Common myeloid progenitor, CD34-positive (primary cell): ENCODE data around the gene ZFR2.

Experiments
- CTCF ChIA-PET: fragments of 350-600 bp; sonication (Branson Sonifier 250); formaldehyde crosslinking; loops from one replicate; lab custom pipeline; 2021; ENCODE audit warnings: antibody characterized with exemption; lab: Charles Lee
- POLR2A ChIA-PET: fragments of 350-600 bp; sonication (Branson Sonifier 250); formaldehyde crosslinking; loops from one replicate; lab custom pipeline; 2021; ENCODE audit warnings: antibody characterized with exemption; lab: Charles Lee
- DNase-seq, 3 donors: peaks; one replicate each; pipeline versions ENCODE4 v3.0.0 to v3.0.0-alpha.2; 2013
- H3K27ac ChIP-seq, 2 experiments: 1 replicate in 1 of 2; 2 replicates in 1 of 2; pipeline ENCODE4 v1.7.0; 2013; ENCODE audit warnings: inconsistent platforms in 2 of 2, low read length in 2 of 2, mild to moderate bottlenecking in 2 of 2, low read depth in 1 of 2, moderate library complexity in 1 of 2; ENCODE audit not compliant: severe bottlenecking in 2 of 2, insufficient read depth in 1 of 2, poor library complexity in 1 of 2
- H3K27me3 ChIP-seq, 5 experiments: replicated peaks in 2 of 5; 1 replicate in 3 of 5; 2 replicates in 2 of 5; pipeline versions ENCODE4 v1.6.1 to v1.7.0; 2013; ENCODE audit warnings: low read length in 4 of 5, mild to moderate bottlenecking in 2 of 5, moderate library complexity in 2 of 5, inconsistent platforms in 1 of 5; ENCODE audit not compliant: insufficient read depth in 5 of 5, control insufficient read depth in 4 of 5
- H3K36me3 ChIP-seq, 4 experiments: 1 replicate in 2 of 4; 2 replicates in 2 of 4; pipeline versions ENCODE4 v1.6.1 to v1.7.0; 2013; ENCODE audit warnings: low read length in 3 of 4, control low read depth in 1 of 4, mild to moderate bottlenecking in 1 of 4; ENCODE audit not compliant: control insufficient read depth in 4 of 4, insufficient read depth in 4 of 4
- H3K4me1 ChIP-seq, 4 experiments: 1 replicate in 3 of 4; 2 replicates in 1 of 4; pipeline versions ENCODE4 v1.6.1 to v1.7.1; 2013; ENCODE audit warnings: low read length in 3 of 4, mild to moderate bottlenecking in 3 of 4, control low read depth in 1 of 4, inconsistent platforms in 1 of 4, moderate library complexity in 1 of 4; ENCODE audit not compliant: control insufficient read depth in 4 of 4, insufficient read depth in 4 of 4; ENCODE audit errors: control extremely low read depth in 1 of 4
- H3K4me3 ChIP-seq, 7 experiments: 1 replicate in 4 of 7; 2 replicates in 3 of 7; pipeline versions ENCODE4 v1.5.1 to v1.7.0; 2013; ENCODE audit warnings: mild to moderate bottlenecking in 7 of 7, low read length in 6 of 7, moderate library complexity in 6 of 7, inconsistent platforms in 2 of 7, low read depth in 2 of 7, control low read depth in 1 of 7; ENCODE audit not compliant: insufficient read depth in 4 of 7, control insufficient read depth in 1 of 7; ENCODE audit errors: extremely low read depth in 1 of 7
- H3K9me3 ChIP-seq, 5 experiments: 1 replicate in 4 of 5; 2 replicates in 1 of 5; pipeline versions ENCODE4 v1.6.1 to v1.7.1; 2013; ENCODE audit warnings: low read length in 4 of 5, mild to moderate bottlenecking in 2 of 5, inconsistent platforms in 1 of 5, low read depth in 1 of 5, moderate library complexity in 1 of 5; ENCODE audit not compliant: control insufficient read depth in 4 of 5, insufficient read depth in 2 of 5; ENCODE audit errors: control extremely low read depth in 1 of 5
- WGBS: methylation state at CpG from one replicate; pipeline ENCODE4 v1.1.5; 2013; ENCODE audit not compliant: insufficient coverage; 5-methylcytosine and 5-hydroxymethylcytosine counted together

The ZFR2 gene

DNA sequence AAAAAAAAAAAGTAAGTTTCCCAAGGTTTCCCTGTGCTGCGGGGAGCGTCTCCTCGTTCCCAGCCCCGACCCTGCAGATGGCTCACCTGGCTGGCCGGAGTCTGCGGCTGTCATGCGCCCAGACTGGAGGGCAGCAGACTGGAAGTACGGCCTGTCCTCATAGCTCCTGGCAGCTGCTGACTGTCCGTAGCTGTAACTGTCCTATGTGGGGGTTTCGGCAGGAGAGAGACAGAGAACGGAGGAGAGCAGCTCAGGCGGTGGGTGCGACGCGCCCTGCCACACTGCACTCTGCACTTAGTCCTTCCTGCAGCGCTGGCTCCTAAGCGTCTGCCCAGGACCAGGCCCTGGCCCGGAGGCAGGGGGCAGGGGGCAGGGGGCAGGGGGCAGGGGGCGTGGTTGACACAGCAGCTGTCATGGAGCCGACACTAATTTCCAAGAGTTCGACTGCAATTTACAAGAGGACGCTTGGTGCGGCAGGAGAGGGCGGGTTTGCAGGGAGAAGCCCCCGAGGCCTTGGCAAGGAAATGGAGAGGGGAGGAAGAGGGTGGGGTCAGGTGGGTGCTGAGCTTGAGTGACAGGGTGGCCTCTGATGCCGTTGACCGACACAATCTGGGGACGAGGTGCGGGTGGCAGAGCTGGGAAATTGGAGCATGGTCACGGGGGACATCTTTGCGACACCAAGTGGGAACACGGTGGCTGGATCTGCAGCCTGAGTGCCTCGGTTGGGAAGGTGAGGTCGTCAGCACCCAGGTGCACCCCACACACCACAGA, 35.1 kb downstream of the ZFR2 start:
- Histone ChIP-seq H3K4me1 (no peaks in the 10 kb centered on the region), H3K27me3 (peaks cover 0 to 24% (median 0%) of the 10 kb centered on the region in 5 experiments), H3K27ac (no peak overlapping the region), H3K4me3 (no peak overlapping the region), H3K9me3 (peaks cover 0 to 9% (median 7%) of the 10 kb centered on the region in 5 experiments), H3K36me3 (no peaks in the 10 kb centered on the region)
- WGBS = 90% methylated on average over 24 of the region's 34 CpGs
- DNase-seq = no peak
- ChIA-PET POLR2A (no interaction called here), CTCF (interaction anchor here (1.7 kb wide), 1 partner anchor 19 kb away, joined by 5 read pairs; no protein-coding TSS in a partner anchor)

DNA sequence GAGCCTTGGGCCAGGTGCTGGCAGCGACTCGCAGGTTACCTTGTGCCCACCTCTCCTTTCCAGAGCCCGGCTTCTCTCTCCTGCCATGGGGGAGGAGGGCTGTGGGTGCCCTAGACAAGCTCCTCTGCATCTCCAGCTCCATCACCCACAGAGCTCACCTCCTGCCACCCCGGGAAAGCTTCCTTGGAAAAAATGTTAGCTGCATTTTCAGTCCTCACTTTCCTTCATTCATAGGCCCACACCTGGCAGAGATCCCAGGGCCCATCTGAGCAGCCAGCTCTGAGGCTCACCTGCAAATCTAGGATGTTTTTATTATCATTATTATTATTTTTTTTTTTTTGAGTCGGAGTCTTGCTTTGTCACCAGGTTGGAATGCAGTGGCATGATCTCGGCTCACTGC, 36.8 kb downstream of the ZFR2 start:
- no peaks in the 10 kb centered on the region for H3K4me1 ChIP-seq
- H3K36me3 ChIP-seq = no peaks in the 10 kb centered on the region
- H3K4me3 ChIP-seq = no peak overlapping the region
- H3K27me3 ChIP-seq = peaks cover 0 to 24% (median 0%) of the 10 kb centered on the region in 5 experiments
- 100% methylated on average over 4 of the region's 6 CpGs for WGBS
- no peak for DNase-seq
- CTCF ChIA-PET = interaction anchor here (0.5 to 1.8 kb wide), 2 partner anchors 10 to 13 kb away, joined by 3 to 5 read pairs; no protein-coding TSS in a partner anchor
- H3K9me3 ChIP-seq = no peaks in the 10 kb centered on the region
- H3K27ac ChIP-seq = no peak overlapping the region
- POLR2A ChIA-PET = interaction anchor here (0.6 kb wide), 1 partner anchor 88 kb away, joined by 3 read pairs; no protein-coding TSS in a partner anchor

DNA sequence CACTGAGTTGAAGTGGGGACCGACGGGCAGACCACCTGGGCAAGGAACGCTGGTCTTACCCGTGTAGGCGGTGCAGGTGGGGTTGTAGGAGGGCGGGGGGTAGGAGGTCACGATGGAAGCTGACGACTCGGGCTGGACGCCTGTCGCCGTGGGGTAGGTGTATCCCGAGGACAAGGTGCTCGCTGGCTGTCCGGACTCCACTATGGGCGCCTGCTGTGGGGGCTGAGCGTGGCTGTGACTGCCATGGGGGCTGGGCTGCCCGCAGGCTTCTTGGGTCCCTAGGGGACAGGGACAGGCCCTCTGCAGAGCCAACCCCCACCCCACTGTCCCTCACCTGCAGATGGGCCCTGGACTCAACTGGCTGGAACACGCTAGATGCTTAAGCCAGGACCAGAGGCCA, 37.2 kb downstream of the ZFR2 start:
- H3K36me3 ChIP-seq = no peaks in the 10 kb centered on the region
- peaks cover 0 to 24% (median 0%) of the 10 kb centered on the region in 5 experiments for H3K27me3 ChIP-seq
- H3K4me1 ChIP-seq = no peaks in the 10 kb centered on the region
- ChIA-PET POLR2A (interaction anchor here (0.6 kb wide), 1 partner anchor 88 kb away, joined by 3 read pairs; no protein-coding TSS in a partner anchor), CTCF (interaction anchor here (1.8 kb wide), 1 partner anchor 9 kb away, joined by 5 read pairs; no protein-coding TSS in a partner anchor)
- H3K4me3 ChIP-seq = no peak overlapping the region
- H3K27ac ChIP-seq = no peak overlapping the region
- 79% methylated on average over 16 of the region's 19 CpGs for WGBS
- no peak for DNase-seq
- H3K9me3 ChIP-seq = no peaks in the 10 kb centered on the region

DNA sequence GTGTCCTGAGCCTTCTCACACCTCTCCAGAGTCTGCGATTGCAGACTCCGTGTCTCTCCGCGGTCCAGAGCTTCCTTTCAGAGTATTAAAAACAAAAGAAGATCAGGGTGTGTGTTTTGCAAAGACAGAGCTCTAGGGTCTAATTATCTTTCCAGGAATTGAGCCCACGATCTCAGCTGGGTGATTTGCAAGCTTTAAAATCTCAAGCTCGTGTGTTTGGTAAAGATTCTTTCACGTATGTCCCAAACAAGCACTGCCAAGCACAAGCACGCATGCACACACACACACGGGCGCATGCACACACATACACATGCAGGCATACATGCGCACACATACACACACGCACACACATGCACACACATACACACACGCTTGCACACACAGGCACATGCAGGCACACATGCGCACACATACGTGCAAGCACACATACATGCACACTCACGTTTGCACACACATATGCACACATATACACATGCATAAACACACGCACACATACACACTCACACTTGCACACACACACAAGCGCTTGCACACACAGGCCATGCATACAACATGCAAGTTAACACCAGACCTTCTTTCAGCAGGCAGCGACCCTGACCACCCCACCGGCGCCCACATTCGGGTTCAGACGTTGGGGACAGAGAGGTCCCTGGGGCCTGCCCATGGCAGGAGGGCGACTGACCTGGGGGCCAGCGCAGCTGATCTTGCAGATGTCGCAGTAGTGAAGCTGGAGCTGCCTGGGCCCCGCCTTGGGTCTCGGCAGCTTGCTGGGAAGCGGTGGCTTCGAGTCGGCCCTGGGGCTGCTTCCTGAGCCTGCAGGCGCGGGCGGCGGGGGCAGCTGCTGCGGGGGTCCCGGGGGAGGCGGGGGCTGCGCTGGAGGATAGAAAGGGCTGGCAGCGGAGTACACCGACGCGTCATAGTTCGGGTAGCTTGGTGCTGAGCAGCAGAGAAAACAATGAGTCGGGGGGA, 37.9 kb downstream of the ZFR2 start:
- Histone ChIP-seq H3K4me3 (no peak overlapping the region), H3K9me3 (no peaks in the 10 kb centered on the region), H3K27ac (no peak overlapping the region), H3K4me1 (no peaks in the 10 kb centered on the region), H3K27me3 (peaks cover 0 to 24% (median 0%) of the 10 kb centered on the region in 5 experiments), H3K36me3 (no peaks in the 10 kb centered on the region)
- WGBS = 81% methylated on average over 45 of the region's 45 CpGs
- CTCF ChIA-PET = interaction anchor here (0.6 to 1.8 kb wide), 4 partner anchors 9 to 1237 kb away, joined by 3 to 5 read pairs (median 3); no protein-coding TSS in a partner anchor
- POLR2A ChIA-PET = interaction anchor here (0.6 kb wide), 2 partner anchors 103 to 383 kb away, joined by 3 to 4 read pairs; no protein-coding TSS in a partner anchor
- DNase-seq = no peak

DNA sequence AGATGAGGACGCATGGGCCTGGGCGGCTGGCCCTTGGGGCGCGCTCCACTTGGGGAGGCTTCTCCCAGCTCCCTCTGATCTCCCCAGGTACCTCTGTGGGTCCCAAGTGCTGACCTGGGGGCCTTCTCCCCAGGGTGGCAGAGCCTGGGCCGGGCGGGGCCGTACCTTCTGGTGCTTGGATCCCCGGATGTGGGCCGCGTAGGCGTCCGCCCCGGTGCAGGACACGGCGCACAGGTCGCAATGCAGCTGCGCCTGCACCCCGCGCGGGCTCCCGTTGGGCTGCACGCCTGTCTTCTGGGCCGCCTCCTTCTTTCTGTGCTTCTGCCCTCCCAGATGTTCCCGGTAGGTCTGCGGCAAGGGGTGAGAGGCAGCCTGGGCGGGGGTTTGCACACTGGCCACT, 41.5 kb downstream of the ZFR2 start:
- DNase-seq = no peak

DNA sequence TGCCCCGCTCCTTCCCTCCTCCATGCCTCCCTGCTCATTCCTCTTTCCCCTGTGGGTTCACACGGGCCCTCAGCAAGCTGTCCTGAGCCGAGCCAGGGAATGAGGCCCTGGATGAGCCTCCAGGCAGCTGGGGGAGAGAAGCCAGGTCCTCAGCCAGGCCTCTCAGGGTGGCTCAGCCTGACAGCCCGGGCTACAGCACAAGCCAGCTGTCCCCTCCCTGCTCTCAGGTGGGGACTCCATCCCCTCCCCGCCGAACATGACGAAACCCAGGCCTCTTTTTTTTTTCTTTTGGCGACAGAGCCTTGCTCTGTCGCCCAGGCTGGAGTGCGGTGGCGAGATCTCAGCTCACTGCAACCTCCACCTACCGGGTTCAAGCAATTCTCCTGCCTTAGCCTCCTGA, 42.7 kb downstream of the ZFR2 start:
- no peaks in the 10 kb centered on the region for H3K9me3 ChIP-seq
- H3K27ac ChIP-seq = no peak overlapping the region
- peaks cover 0 to 5% (median 3%) of the 10 kb centered on the region in 4 experiments for H3K4me1 ChIP-seq
- H3K27me3 ChIP-seq = peaks cover 0 to 10% (median 0%) of the 10 kb centered on the region in 5 experiments
- WGBS = 94% methylated on average over 9 of the region's 12 CpGs
- no peaks in the 10 kb centered on the region for H3K36me3 ChIP-seq
- DNase-seq = no peak
- no peak overlapping the region for H3K4me3 ChIP-seq
- CTCF ChIA-PET = interaction anchor here (1.3 kb wide), 1 partner anchor 21 kb away, joined by 3 read pairs; no protein-coding TSS in a partner anchor
- POLR2A ChIA-PET = interaction anchor here (0.7 kb wide), 2 partner anchors 60 to 67 kb away, joined by 3 to 4 read pairs; no protein-coding TSS in a partner anchor

More for the DNA sequence above, 41.5 kb downstream of the ZFR2 start:
- WGBS = 97% methylated on average over 25 of the region's 26 CpGs
- Histone ChIP-seq H3K27ac (no peak overlapping the region), H3K27me3 (peaks cover 0 to 16% (median 0%) of the 10 kb centered on the region in 5 experiments), H3K4me3 (no peak overlapping the region), H3K4me1 (no peaks in the 10 kb centered on the region), H3K9me3 (no peaks in the 10 kb centered on the region), H3K36me3 (no peaks in the 10 kb centered on the region)
- ChIA-PET CTCF (no interaction called here), POLR2A (interaction anchor here (0.7 kb wide), 1 partner anchor 15 kb away, joined by 3 read pairs; no protein-coding TSS in a partner anchor)
